HG03439 (cell line): Measurements from ENCODE around the gene NLGN4X.

ENCODE experiments used
- ATAC-seq: cut with Tn5 transposase; IDR thresholded peaks from one replicate; pipeline ENCODE4 v1.9.1; 2021; ENCODE audit warnings: mild to moderate bottlenecking, moderate library complexity; ENCODE audit not compliant: unreplicated experiment

The NLGN4X gene

DNA sequence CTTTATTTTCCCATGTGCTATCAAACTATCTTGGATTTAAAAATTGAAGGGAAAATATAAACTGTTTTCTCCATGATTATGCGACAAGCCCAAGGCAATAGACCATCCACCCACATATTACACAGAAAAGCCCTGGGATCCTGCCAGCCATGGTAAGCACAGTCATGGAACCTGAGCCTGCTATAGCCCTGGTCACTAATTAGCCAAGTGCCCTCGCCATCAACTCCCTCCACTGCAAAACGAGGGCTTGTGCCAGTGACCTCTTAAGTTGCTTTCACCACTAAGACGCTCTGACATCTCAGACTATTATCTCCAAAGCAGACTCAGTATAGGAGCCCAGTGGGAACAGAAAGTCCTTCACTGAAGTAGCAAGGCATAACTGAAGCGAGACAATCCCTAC lies 69.2 kb downstream of the NLGN4X start:
- ATAC-seq = no peak

DNA sequence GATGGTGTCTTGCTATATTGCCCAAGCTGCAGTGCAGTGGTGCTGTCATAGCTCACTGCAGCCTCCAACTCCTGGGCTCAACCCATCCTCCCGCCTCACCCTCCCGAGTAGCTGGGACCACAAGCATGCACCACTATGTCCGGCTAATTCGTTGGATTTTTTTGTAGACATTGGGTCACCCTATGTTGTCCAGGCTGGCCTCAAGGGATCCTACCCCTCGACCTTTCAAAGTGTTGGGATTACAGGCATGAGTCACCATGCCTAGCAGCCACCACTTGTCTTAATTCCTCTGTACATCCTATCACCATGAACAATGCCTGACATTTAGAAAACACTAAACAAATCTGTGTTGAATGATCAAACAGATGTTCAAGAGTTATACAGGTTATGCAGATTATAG lies 76.7 kb downstream of the NLGN4X start:
- ATAC-seq = no peak

DNA sequence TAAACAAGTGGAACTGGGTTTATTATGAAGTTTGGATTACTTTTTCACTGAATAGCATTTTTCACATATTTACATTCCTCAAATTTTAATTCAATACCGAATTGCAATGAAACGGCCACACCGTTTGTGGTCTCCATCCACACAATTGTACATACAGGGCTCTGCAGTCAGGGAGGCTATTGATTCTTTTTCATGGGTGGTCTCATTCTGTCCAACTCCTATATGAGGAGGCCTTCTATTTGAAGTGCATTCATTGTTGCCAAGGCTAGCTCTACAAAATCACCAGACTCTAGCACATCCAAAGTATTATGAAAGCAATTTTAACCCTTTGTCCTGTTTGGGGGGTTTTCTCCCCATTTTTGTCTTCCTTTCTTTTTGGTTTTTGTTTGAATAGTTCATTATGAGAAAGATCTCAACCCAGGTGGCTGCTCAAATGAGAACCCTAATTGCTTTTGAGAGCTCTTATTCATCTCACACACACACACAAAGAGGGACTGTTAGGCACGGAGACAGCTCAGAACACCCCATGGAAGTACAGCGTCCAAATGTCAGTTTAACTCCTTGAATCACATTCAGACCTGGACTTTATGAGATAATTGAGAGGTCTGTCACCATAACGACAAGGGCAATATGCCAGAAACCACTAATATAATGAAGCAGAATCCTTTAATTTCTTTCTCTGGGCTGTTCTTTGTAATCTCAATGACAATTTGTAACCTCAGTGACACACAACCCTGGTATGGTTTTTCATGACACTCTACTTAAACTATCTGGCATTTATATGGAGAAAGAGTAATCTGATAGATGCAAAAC lies 79.4 kb downstream of the NLGN4X start:
- no peak for ATAC-seq

DNA sequence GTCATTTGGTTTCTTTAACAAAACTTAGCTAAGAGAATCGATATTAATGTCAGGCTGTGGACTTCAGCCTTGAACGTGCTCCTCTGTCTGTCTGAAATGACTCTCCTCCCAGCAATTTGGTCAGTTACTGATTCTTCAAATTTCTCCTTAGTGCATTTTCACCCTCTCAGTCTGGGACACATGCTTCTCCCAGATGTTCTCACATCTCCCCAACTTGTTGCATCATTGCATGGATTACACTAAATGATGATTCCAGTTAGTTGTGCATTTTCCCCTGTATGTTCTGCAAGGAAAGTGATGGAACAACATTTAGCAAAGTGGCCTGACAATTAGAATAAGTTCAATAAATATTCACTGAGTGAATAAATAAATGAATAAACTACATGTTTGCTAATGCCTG lies 94.4 kb downstream of the NLGN4X start:
- ATAC-seq = no peak

DNA sequence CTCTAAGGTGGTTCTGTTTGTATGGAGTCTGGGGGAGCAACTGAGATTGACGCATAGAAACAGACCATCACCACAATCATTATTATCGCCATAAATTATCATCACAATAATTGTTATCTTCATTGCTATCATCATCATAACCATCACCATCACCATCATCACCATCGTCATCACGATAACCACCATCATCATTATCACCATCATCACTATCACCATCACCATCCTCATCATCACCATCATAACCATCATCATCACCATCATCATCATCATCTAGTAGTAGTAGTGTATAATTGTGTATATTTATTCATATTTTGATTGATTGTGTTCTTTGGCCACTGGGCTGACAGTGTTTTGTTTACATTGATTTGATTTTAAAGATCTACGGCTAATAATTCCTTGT lies 95.7 kb downstream of the NLGN4X start:
- ATAC-seq = no peak

DNA sequence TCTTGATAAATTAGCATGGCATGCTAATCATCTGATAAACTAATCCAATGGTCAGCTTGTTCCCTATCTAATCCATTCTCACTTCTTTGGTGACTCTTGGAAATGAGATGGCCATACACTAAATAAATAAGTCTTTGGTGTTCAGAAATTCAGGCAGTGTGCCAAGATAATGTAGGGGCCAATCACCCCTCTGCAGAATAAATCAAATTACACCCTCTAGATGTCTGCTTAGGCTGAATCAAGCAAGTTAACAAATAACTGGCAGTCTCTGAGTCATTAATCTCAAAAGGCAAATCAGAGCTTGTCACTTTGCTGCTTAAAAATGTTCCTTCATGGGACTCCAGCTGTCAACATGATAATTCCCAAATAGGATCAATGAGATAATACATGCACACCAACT lies 97.4 kb downstream of the NLGN4X start:
- no peak for ATAC-seq

DNA sequence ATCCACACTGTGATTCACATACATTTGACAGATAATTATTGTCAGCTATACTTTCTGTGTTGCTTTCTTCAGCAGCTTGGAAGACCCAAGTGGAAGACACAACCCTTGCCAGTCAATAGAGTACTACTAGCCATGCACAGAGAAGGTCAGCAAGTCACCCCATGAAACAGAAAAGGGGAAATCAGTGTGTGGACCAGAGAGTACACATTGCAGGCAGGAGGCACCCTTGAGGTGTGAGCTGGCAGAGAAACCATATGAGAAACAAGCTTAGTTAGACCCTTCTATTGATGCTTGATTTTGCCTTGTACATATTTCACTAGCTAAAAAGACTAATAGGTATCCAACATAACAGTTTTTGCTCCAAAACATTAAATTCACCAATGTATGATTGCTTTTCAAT lies 99.5 kb downstream of the NLGN4X start:
- ATAC-seq = no peak

DNA sequence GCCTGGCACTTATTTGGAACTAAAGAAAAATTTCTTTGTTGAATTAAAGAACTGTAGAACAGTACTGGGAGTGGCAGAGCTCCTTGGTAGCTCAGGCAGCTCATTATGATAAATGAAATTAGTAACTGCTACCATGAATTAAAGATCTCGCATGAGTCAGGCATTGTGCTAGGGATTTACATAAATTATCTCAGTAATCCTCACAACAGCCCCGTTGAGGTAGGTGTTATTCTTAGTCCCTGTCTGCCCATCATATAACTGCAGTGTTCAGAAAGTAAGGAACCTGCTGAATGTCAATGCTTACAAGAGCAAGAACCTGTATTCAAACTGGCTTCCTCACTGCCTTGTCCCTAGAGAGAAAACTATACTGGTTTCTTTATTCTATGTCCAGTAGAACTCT lies 108.3 kb downstream of the NLGN4X start:
- no peak for ATAC-seq

DNA sequence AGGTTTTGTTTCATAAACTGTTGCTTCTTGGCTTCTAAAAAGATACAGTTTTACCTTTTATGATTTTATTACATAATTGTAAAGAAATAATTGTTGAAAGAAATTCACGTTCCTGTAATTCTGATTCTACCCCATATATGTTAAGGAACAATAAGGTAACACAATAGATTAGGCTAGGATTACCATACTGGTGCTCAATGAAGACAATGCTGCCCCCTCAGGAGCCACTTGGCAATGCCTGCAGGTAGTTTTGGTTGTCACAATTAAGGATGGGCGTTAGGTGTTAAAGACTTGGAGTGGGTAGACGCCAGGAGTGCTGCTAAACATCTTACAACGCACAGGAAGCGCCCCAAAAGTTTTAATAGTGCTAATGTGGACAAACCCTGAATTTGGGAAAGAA lies 133.2 kb downstream of the NLGN4X start:
- no peak for ATAC-seq

DNA sequence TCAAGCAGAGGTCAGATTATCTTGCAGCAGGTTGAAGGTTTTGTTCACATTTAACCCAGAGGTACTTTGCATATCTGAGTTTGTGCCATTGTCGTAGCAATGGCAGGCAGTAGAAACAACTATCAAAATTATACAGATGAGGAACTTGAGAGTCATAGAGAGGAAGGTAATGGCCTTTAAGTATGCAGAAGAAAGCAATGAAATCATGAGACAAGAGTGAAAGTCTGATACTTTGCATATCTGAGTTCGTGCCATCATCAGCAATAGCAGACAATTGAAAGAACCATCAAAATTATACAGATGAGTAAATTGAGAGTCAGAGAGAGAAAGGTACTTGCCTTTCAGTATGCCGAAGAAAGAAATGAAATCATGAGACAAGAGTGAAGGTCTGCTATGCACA lies 154.1 kb downstream of the NLGN4X start:
- ATAC-seq = no peak

DNA sequence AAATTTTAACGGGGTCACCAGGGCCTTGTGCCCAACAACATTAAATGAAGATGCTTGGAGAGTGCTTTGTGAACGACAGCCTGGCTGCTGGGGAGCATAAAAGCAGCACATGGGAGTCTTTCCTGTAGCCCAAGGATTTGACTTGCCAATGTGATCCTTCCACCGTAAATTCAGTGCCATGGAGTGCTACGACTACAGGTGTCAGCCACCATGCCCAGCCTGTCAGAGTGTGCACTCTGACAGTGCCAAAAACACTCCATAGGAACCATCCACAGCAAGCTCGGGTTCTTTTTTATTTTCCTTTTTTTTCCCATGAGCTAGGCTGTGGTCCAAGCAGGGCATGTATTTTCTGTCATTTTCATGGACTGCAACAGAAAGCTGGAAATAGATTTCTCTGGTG lies 156.9 kb downstream of the NLGN4X start:
- no peak for ATAC-seq

DNA sequence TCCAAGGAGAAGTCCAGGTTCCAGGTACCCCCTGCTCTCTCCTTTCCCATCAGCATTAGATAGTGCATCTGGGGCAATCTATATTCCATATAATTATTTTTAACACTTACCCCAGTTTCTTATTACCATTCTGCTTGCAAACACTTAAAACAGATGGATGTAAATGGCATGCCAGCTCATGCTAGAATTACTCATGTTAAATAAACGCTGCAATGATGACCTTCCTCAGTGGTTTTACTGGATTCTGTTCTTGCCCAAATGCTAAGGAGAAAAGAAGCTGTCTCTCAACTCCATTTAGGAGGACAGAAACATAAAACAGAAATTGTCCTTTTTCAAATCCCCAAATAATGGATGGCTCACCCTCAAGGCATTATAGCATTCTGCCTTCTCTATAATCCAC lies 161.1 kb downstream of the NLGN4X start:
- no peak for ATAC-seq

DNA sequence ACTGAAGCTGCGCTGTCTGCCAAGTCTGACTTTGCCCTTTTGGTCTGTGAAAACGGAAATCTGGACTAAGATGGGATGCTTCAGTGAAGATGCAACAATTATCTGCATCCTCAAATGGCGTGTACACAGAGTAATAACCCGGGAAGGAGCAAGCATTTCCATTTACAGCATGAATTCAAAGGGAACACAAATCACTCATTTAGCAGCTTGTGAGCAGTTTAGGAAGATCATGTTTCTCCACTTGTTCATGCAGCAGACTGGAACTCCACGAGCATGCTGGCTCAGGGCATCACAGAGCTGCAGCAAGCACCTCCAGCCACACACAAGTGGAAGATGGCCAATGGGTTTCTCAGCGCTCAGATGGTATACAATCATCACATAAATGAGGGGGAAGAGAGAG lies 175.5 kb downstream of the NLGN4X start:
- no peak for ATAC-seq

DNA sequence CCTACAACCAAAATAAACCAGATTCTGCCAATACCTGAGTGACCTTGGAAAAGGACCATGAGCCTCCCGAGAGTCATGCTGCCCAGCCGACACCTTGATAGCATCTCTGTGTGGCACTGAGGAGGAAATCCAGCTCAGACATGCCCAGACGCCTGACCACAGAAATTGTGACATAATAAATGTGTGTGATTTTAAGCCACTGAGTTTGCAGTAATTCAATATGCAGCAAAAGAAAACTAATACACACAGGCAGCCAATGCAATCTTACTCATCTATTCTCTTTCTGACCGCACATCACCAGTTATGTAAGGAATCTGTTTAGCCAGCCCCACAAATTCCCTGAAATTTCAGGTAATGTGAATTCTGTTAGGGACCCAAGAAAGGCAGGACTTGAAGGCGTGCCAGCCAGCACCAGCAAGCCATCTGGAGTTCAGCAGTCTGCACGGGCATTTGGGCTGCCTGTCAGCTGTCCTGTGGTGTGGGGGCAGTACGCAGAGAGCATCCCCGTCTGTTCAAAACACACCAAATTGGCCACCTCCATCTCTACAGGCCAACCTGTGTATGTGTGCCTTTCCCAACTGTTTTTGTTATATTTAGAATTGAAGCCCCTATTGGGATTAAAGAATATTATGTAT lies 176.4 kb downstream of the NLGN4X start:
- ATAC-seq = no peak

DNA sequence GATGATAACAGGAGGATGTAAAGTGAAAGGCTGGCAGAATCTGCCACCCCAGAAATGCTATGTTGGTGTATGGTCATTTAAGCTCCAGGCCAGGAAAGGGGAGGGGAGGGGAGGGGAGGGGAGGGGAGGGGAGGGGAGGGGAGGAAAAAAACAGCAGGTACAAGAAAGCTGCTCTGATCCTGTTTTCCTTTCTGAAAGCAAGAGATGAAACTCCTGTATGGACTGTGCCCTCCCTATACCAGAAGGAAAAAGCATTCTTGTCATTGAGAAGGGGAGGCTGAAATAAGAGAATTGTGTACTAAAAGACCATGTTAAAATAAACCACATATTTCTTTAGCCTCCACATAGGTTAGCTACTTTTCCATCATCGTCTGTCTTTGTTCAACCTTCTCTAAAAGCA lies 179.5 kb downstream of the NLGN4X start:
- ATAC-seq = no peak

DNA sequence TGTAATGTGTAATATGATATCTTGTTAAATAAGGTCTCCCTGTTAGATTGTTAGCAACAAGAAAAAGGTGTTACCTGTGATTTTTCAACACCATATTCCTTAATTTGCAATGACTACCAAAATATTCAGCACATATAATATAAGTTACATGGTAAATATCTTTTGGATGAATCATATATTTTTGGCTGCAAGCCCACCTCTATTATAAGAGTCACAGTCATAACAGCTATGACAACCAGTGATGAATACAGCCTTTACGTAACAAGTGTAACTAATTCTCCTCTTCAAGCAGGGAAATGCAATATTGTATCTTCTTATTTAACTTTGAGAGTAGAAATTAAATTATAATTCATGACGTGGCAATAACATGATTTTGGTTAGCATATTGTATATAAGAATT lies 187.0 kb downstream of the NLGN4X start:
- no peak for ATAC-seq

DNA sequence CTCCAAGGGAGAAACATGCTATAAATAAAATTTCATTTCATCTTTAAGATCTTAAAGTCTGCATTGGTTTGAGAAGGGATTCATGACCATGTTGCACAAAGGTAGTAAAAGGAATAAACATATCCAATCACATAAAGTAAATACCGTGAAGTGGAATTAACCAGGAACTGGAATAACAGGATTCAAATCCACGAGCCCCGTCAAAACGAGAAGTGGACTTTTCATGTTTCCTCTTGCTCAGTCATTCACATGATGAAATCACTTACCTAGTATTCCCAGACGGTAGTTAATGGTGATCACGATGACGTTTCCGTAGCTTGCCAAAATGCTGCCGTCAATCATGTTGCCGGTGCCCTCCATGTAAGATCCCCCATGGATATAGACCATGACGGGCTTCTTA lies 199.7 kb downstream of the NLGN4X start:
- ATAC-seq = no peak

DNA sequence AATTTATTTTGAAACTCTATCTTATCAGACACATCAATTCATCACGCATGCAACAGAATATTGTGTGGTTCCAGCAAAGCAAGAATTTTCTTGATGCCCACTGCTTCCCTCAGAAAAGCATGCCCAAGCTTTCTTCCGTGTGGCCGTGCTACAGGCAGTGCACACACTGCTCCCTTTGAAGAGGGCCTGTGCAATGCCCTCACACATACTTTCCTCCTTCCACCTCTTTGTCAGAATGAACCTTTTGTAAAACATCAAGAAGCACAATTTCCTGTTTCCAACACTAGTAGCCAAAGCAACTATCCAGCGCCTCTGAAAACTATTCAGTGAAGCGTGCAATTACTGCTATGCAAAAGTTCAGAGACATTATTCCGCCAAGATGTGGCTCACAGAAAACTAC lies 201.7 kb downstream of the NLGN4X start:
- ATAC-seq = no peak

DNA sequence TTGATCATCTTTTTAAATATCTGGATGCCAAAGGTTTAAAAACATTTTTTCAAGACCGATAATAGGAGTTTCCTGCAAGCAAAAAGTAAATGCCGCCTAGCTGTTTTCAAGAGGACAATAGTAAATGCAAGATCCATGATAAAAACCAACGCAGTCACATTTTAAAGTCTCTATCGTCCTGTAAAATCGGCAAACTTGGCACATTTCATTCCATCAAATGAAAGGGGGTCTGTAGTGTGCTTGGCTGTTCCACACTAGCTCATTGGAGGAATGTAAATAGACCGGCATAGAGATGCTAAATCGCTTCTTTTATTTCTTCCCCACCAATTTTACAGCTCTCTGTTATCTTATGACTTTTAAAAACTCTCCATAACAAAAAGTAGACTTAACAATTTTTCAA lies 202.2 kb downstream of the NLGN4X start:
- ATAC-seq = no peak

DNA sequence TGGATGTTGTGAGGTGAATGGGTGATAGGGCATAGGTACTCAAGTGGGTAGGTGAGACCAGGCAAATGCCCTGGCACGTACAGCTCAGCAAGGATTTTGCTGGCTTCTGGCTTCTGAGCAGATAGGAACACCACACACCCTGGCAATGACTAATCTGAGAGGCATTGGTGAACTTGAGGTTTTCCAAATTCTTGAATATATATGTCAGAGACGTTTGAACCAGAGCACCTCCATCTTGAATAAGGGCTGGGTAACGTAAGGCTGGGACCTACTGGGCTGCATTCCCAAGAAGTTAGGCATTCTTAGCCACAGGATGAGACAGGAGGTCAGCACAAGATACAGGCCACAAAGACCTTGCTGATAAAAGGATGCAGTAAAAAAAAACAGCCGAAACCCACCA lies 204.5 kb downstream of the NLGN4X start:
- no peak for ATAC-seq

DNA sequence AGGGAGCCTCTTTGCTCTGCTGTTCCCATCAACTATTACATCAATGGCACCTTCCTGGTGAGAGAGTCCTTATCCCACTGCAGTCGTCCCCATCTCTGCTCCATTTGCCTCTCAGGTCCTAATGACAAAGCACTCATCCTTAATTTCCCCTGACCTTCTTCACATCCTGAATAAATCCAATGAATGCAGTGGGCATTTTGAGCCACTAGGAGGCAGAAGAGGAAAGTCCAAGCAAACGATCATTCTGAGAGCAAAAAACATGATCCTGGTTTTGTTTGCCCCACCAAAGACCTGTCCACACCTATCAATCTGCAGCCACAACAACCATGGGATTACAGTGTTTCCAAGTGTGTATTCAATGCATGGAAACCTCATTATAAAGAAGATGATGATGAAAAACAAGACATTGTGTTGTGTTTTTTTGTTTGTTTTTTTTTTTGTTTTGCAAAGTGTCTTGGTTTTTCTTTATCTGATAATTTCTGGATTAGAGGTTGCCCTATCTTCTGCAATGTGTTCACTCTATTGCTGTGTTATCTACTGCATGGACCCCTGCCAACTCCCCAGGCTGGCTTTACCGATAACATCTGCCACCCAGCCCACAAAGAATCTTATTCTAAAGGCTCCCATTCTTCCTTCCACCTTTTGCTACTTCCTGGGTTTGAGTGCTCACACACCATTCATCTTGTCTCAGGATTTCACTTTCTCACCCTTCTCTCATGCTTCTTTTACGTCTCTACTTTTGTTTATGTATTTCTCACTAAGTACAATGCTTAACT lies 207.2 kb downstream of the NLGN4X start:
- ATAC-seq = no peak

DNA sequence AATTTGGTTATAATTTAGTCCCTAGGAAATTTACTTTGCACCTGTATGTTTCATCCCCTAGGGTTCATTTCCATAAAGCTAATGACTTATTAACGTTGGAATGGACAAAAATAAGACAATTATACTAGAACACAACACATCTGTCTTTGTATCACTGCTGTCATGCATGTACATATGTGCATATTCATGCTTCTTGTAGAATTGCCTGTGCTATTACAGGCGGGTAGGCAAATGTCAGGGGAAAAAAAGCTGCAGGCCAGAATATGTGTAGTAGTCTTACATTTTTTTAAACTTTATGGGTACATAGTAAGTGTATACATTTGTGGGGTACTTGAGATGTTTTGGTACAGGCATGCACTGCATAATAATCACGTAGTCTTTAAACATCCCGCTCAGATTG lies 209.6 kb downstream of the NLGN4X start:
- ATAC-seq = no peak
